ENCODE data around the gene NUBP1.

DNA sequence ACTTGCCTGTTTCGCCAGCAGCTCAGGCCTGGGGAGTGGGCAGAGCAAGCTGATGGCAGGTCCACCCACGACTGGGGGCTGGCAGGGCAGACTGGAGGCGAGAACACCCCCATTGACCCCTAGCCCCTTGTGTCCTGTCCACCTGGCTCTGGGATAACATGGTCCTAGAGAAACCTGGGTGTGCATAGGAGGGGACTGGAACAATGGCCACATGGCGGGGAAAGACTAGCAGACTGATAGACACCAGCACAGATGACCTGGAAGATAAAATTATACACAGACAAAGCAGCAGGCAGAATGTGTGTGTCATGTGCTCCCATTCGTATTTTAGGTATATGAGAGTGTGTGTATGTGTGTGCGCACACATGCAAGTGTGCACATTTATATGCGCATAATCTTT lies 23.5 kb downstream of the NUBP1 start:
- TF ChIP-seq, protein P1, sequence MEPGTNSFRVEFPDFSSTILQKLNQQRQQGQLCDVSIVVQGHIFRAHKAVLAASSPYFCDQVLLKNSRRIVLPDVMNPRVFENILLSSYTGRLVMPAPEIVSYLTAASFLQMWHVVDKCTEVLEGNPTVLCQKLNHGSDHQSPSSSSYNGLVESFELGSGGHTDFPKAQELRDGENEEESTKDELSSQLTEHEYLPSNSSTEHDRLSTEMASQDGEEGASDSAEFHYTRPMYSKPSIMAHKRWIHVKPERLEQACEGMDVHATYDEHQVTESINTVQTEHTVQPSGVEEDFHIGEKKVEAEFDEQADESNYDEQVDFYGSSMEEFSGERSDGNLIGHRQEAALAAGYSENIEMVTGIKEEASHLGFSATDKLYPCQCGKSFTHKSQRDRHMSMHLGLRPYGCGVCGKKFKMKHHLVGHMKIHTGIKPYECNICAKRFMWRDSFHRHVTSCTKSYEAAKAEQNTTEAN (CRISPR knock-in tag; IDR thresholded peaks at IDR 0.05): no peak
- TF ChIP-seq MAFK (IDR thresholded peaks at IDR 0.05; ENCODE audit: low read length) (no peak), RFX5 (IDR thresholded peaks at IDR 0.05; ENCODE audit: low read depth, low read length) (no peak), EZH2 (IDR thresholded peaks at IDR 0.05; ENCODE audit: borderline replicate concordance, low read depth, low read length) (no peak)
- TF ChIP-seq, protein P2, sequence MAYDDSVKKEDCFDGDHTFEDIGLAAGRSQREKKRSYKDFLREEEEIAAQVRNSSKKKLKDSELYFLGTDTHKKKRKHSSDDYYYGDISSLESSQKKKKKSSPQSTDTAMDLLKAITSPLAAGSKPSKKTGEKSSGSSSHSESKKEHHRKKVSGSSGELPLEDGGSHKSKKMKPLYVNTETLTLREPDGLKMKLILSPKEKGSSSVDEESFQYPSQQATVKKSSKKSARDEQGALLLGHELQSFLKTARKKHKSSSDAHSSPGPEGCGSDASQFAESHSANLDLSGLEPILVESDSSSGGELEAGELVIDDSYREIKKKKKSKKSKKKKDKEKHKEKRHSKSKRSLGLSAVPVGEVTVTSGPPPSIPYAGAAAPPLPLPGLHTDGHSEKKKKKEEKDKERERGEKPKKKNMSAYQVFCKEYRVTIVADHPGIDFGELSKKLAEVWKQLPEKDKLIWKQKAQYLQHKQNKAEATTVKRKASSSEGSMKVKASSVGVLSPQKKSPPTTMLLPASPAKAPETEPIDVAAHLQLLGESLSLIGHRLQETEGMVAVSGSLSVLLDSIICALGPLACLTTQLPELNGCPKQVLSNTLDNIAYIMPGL (CRISPR knock-in tag; IDR thresholded peaks at IDR 0.05): no peak
- TF ChIP-seq, protein P3, sequence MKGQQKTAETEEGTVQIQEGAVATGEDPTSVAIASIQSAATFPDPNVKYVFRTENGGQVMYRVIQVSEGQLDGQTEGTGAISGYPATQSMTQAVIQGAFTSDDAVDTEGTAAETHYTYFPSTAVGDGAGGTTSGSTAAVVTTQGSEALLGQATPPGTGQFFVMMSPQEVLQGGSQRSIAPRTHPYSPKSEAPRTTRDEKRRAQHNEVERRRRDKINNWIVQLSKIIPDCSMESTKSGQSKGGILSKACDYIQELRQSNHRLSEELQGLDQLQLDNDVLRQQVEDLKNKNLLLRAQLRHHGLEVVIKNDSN (CRISPR knock-in tag; IDR thresholded peaks at IDR 0.05): no peak

Data from K562 (cell line).